ENCODE results near the gene ZBTB34.

- TF ChIP-seq TAF1 (IDR thresholded peaks at IDR 0.05; ENCODE audit: borderline replicate concordance, low read depth, low read length) (no peak), POLR2AphosphoS5 (IDR thresholded peaks at IDR 0.05; ENCODE audit: low read depth, low read length) (no peak)
Measured at GRCh38 chr9:126822278-126822677, 38.2 kb upstream of the ZBTB34 start.

All from GM12892 (cell line).